Measurements from ENCODE around the gene TSNAX.
"Not testable (repeated sequence)": the region's sequence is repeated elsewhere in the genome, so short reads cannot be mapped to it uniquely, and the experiment has no call there.

TSNAX gene

GRCh38 chr1:231561647-231562383 is 33.3 kb downstream of the TSNAX start:
- DNase-seq (ENCODE audit: low read depth): no peak

DNA sequence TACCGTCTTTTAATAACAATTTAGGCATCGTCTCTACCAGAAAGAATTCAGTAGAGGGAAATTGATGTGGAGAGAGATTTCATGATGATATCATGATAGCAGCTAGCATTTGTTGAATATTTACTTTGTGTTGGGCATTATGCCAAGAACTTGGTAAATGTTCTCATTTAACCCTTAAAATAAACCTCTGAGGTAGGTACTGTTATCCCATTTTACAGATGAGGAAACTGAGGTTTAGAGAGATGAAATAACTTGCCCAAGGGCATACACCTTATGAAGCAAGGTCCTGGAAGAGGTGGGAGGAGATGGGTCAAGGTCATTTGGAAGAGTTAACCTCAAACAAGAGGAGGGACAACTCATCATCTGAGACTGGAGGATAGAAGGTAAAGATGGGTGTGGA is 34.8 kb downstream of the TSNAX start:
- DNase-seq (ENCODE audit: low read depth): no peak

DNA sequence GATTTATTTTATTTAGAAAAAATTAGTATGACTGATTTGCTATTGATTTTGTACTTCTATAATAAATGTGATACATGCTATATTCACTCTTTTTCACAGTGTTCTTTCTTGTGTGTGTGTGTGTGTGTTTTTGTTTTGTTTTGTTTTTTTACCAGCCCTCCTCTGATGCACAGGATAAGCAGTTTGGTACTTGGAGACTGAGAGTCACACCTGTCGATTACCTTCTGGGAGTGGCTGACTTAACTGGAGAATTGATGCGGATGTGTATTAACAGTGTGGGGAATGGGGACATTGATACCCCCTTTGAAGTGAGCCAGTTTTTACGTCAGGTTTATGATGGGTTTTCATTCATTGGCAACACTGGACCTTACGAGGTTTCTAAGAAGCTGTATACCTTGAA is 35.9 kb downstream of the TSNAX start:
- DNase-seq (ENCODE audit: low read depth): no peak

- DNase-seq (ENCODE audit: low read depth): no peak
Observed at GRCh38 chr1:231566496-231566895, 38.0 kb downstream of the TSNAX start.

GRCh38 chr1:231570262-231570661 is 41.8 kb downstream of the TSNAX start:
- DNase-seq (ENCODE audit: low read depth): not testable (repeated sequence)

DNA sequence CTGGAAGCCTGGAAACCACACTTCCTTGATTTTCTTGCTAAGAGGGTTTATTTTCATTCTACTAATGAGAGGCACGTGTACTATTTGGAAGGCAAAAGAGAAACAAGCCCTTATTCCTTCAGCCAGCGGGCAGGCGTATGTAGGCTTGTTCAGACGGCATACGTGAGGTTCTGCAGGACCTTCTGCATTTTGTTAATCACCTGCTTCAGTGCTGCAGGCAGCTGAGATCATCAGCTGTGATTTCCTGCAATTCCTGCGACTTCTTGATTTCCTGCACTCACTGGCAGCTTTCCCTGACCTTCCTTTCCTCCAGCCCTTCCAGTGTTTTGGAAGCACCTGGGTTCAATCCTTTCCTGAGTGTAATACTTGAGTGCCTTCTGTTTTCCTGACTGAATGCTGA is 43.4 kb downstream of the TSNAX start:
- no peak for DNase-seq (ENCODE audit: low read depth)

- no peak for DNase-seq (ENCODE audit: low read depth)
Observed at GRCh38 chr1:231575472-231575871, 47.0 kb downstream of the TSNAX start.

GRCh38 chr1:231576804-231577718 is 48.6 kb downstream of the TSNAX start:
- no peak for DNase-seq (ENCODE audit: low read depth)

DNA sequence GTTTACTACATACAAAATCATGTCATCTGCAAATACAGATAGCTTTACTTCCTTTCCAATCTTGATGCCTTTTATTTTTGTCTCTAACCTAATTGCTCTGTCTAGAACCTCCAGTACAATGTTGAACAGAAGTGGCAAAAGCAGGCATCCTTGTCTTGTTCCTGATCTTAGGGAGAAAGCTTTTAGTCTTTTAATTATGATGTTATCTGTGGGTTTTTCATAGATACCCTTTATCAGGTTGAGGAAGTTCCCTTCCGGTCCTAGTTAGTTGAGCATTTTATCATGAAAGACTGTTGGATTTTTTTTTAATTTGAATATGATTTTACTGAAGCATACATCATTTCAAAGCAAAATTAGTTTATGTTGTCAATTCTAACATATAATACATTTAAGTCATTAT is 52.4 kb downstream of the TSNAX start:
- no peak for DNase-seq (ENCODE audit: low read depth)

GRCh38 chr1:231581859-231582258 is 53.4 kb downstream of the TSNAX start:
- DNase-seq (ENCODE audit: low read depth): no peak

DNA sequence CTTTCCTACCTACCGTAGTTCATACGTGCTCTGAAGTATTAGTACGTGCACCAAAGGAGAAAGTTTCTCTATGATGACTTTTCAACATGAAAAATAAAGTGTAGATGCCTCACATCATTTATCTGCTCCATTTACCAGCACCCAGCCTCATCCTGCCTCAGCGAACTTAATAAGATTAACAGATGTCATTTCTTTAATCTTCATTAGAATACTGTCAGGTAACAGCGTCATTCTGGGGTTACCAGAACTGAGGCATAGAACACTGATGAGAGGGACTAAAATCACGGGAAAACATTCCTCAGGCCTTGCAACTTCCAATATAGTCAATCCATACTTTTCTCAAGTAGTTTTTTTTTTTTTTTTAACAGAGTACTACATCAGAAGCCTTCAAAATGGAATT is 54.9 kb downstream of the TSNAX start:
- DNase-seq (ENCODE audit: low read depth): no peak

DNA sequence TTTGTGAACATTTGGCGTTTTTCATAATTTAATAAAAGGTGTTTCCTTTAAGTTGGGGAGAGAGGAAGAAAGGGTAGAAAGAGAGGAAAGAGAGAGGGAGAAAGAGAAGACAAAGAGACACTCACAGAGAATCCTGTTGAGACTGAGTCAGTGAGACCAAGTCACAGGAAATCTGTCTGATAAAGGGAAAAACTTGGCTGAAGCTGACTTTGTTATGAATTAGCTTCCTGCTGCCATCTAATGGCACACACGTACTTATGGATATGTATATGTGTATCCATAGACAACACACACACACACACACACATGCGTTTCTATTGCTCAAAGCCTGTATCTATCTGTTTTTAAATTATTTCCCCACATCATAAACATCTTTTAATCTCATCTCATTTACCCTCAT is 55.6 kb downstream of the TSNAX start:
- DNase-seq (ENCODE audit: low read depth): no peak

- no peak for DNase-seq (ENCODE audit: low read depth)
Observed at GRCh38 chr1:231584921-231585320, 56.5 kb downstream of the TSNAX start.

DNA sequence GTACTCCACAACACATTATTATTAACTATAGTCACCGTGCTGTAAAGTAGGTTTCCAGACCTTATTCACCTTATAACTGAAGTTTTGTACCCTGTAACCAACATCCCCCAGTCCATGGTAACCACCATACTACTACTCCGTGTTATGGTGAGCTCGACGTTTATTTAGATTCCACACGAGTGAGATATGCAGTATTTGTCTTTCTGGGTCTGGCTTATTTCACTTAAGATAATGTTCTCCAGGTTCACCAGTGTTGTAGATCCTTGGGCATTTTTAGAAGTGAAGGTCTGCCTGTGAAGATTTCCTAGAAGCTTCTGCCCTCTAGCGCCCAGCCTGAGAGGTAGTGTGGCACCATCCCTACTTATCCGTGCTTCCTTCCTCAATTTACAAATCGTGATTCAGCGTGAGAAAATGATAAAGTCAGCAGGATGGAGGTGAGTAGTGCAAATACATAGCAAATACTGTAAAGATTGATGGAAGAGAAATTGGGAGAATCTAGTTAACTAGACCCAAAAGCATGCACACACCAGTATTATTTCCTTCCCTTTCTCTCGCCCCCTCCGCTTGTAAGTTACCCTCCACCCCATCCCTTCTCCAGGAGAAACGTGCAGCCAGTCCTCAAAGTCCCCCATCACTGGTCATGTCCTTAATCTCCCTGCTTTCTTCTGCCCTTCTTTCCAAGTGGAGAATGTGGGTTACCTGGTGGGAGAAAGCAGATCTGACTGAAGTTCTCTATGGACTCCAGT is 62.2 kb downstream of the TSNAX start:
- DNase-seq (ENCODE audit: low read depth): no peak

GRCh38 chr1:231591466-231591865 is 63.0 kb downstream of the TSNAX start:
- DNase-seq (ENCODE audit: low read depth): no peak

GRCh38 chr1:231592809-231593208 is 64.3 kb downstream of the TSNAX start:
- no peak for DNase-seq (ENCODE audit: low read depth)

- not testable (repeated sequence) for DNase-seq (ENCODE audit: low read depth)
Observed at GRCh38 chr1:231593264-231593663, 64.8 kb downstream of the TSNAX start.

- no peak for DNase-seq (ENCODE audit: low read depth)
Observed at GRCh38 chr1:231594123-231594522, 65.7 kb downstream of the TSNAX start.

DNA sequence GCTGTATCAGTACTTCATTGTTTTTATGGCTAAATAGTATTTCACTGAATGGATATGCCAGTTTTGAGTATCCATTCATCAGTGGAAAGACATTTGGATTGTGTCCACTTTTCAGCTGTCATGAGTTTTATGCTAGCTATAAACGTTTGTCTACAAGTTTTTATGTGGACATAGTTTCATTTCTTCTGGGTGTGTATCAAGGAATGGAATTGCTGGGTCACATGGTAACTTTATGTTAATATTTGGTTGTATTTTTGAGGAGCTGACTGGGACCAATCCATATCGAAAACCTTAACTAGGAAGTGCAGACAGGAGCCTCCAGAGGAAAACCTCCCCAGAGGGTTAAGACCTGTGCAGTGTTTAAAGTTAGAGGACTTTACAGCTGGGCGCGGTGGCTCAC is 66.3 kb downstream of the TSNAX start:
- no peak for DNase-seq (ENCODE audit: low read depth)

- DNase-seq (ENCODE audit: low read depth): no peak
Observed at GRCh38 chr1:231596337-231596791, 67.9 kb downstream of the TSNAX start.

DNA sequence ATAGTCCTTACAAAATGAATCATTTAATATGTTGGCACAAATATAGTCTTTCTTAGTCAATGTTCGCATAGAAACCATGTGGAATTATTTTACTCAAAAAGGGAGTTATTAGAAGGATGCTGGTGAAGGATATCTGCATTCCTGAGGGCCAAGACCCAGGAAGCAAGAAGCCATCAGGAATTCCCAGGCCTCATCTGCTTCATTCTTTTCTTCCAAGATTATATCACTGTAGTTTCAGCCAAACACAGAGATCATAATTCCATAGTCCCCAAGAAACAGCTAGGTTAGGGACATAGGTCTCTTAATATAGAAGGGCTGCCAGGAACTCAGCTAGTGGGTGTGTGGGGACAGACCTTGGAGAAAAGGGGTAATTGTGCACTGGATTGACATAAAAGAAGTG is 69.5 kb downstream of the TSNAX start:
- no peak for DNase-seq (ENCODE audit: low read depth)

GRCh38 chr1:231600458-231600976 is 72.0 kb downstream of the TSNAX start:
- DNase-seq (ENCODE audit: low read depth): no peak
